ENCODE measurements around the gene MYO5C.

DNA sequence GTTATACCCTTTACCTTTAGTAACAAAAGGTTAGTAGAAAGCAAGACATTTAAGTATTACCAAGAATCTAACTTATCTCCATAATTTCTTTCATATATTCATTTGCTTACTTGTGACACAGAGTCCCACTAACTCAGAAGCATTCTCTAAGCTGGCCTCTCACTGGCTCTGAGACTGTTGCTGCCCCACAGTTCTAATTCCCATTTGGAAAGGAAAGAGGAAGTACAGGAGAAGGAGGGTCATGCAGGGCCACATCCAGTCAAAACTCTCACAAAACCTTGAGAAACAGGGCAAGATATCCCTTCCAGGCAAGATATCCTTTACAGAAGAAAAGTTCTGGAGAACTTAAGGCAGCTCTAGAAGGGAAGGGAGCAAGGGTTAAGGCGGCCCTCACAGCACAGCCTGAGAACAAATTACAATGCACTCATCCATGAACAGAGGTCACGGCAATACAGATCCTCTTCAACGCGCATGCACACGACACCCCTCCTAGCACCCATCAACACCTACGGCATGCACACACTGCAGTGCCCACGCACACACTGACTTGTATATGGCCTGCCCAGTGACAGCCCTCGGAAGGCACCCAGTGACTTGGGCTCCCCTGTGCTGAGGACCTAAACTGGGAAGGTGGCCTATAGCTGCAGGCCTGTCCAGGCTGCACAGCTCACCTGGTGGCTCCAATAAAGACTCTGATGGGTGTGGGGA is 13.0 kb upstream of the MYO5C start:
- TF ChIP-seq CTCF (conservative IDR thresholded peaks at IDR 0.05; ENCODE audit: low read length) (no peak), EZH2phosphoT487 (IDR thresholded peaks at IDR 0.05; ENCODE audit: borderline replicate concordance, low read depth, low read length) (no peak)

All from OCI-LY7 (cell line).